GM19240 (cell line): ENCODE results near the gene ADCY10.
"Not testable (repeated sequence)": the region's sequence is repeated elsewhere in the genome, so short reads cannot be mapped to it uniquely, and the experiment has no call there.

Source experiments
- DNase-seq: peaks from one replicate; pipeline ENCODE4 v3.0.0; 2011; ENCODE audit warnings: low spot score; ENCODE audit not compliant: insufficient read length

ADCY10 gene

GRCh38 chr1:167882376-167882775 is 31.6 kb downstream of the ADCY10 start:
- no peak for DNase-seq

- DNase-seq: no peak
Observed at GRCh38 chr1:167881786-167882185, 32.1 kb downstream of the ADCY10 start.

GRCh38 chr1:167881069-167881468 is 32.9 kb downstream of the ADCY10 start:
- DNase-seq: no peak

GRCh38 chr1:167880580-167881021 is 33.3 kb downstream of the ADCY10 start:
- DNase-seq: no peak

- no peak for DNase-seq
Observed at GRCh38 chr1:167879508-167879907, 34.4 kb downstream of the ADCY10 start.

GRCh38 chr1:167878372-167879160 is 35.4 kb downstream of the ADCY10 start:
- DNase-seq: no peak

- no peak for DNase-seq
Observed at GRCh38 chr1:167876597-167877175, 37.2 kb downstream of the ADCY10 start.

GRCh38 chr1:167871331-167871730 is 42.6 kb downstream of the ADCY10 start:
- DNase-seq: no peak

GRCh38 chr1:167869157-167870001 is 44.6 kb downstream of the ADCY10 start:
- DNase-seq: not testable (repeated sequence)

- not testable (repeated sequence) for DNase-seq
Observed at GRCh38 chr1:167866739-167867414, 47.1 kb downstream of the ADCY10 start.

- not testable (repeated sequence) for DNase-seq
Observed at GRCh38 chr1:167866326-167866725, 47.6 kb downstream of the ADCY10 start.

- not testable (repeated sequence) for DNase-seq
Observed at GRCh38 chr1:167865804-167866308, 48.1 kb downstream of the ADCY10 start.

- DNase-seq: not testable (repeated sequence)
Observed at GRCh38 chr1:167865193-167865592, 48.7 kb downstream of the ADCY10 start.

- DNase-seq: no peak
Observed at GRCh38 chr1:167864392-167865032, 49.4 kb downstream of the ADCY10 start.

- no peak for DNase-seq
Observed at GRCh38 chr1:167863921-167864279, 50.0 kb downstream of the ADCY10 start.

- not testable (repeated sequence) for DNase-seq
Observed at GRCh38 chr1:167863191-167863920, 50.6 kb downstream of the ADCY10 start.

- no peak for DNase-seq
Observed at GRCh38 chr1:167862432-167863076, 51.4 kb downstream of the ADCY10 start.

- no peak for DNase-seq
Observed at GRCh38 chr1:167861664-167862381, 52.1 kb downstream of the ADCY10 start.
